Activated T-cell treated with anti-CD3 and anti-CD28 coated beads, Interleukin-2, amount 50 U/mL, for 4 hours (primary cell): ENCODE data around the gene AK3. TPM values are rescaled to one million over a fixed set of nuclear protein-coding genes. Genes with fewer than 3 reads are reported as not detected.
"Not testable (repeated sequence)": the region's sequence is repeated elsewhere in the genome, so short reads cannot be mapped to it uniquely, and the experiment has no call there.

Experiments used
- ATAC-seq, 2 donors: fragments of 200-7000 bp; cut with Tn5 transposase; one replicate each; pipeline ENCODE4 v1.10.0; 2021
- DNase-seq: peaks from one replicate; pipeline ENCODE4 v3.0.0-alpha.2; 2020
- H3K27me3 Mint-ChIP-seq: one replicate; pipeline ENCODE4 v1.8.0; 2021; ENCODE audit warnings: low read depth, mixed read lengths
- H3K36me3 Mint-ChIP-seq: one replicate; pipeline ENCODE4 v1.8.0; 2022; ENCODE audit warnings: mixed read lengths; ENCODE audit not compliant: insufficient read depth
- H3K4me1 Mint-ChIP-seq: one replicate; pipeline ENCODE4 v1.8.0; 2021; ENCODE audit warnings: low read depth, mixed read lengths
- H3K4me3 Mint-ChIP-seq: one replicate; pipeline ENCODE4 v1.8.0; 2021; ENCODE audit warnings: mild to moderate bottlenecking, moderate library complexity, mixed read lengths
- H3K9me3 Mint-ChIP-seq: one replicate; pipeline ENCODE4 v1.8.0; 2021; ENCODE audit warnings: mixed read lengths
- total RNA-seq, 3 donors: library from RNA; stranded (reverse); gene quantifications; one replicate each; pipeline ENCODE4 v1.2.1, GENCODE V29; 2021

The AK3 gene
- total RNA-seq, 3 donors from 2014 or later, result 14.7 to 21.3 (median 17.3) TPM

- DNase-seq, result no peak
- peak overlapping the region; percentile 3 for H3K4me3 Mint-ChIP-seq
- no peaks in the 10 kb centered on the region for H3K9me3 Mint-ChIP-seq
- H3K36me3 Mint-ChIP-seq, result no peaks in the 10 kb centered on the region
- ATAC-seq, result peak; percentile 24 to 29
- peaks cover 8% of the 10 kb centered on the region for H3K27me3 Mint-ChIP-seq
- peaks cover 5% of the 10 kb centered on the region for H3K4me1 Mint-ChIP-seq
Measured at GRCh38 chr9:4762886-4763541, 22.0 kb upstream of the AK3 start.

GRCh38 chr9:4762108-4762885, 21.3 kb upstream of the AK3 start:
- H3K27me3 Mint-ChIP-seq, result peaks cover 8% of the 10 kb centered on the region
- H3K4me3 Mint-ChIP-seq, result peak overlapping the region; percentile 3
- peaks cover 5% of the 10 kb centered on the region for H3K4me1 Mint-ChIP-seq
- ATAC-seq (peak; percentile 71 to 72), DNase-seq (peak; percentile 77)
- no peaks in the 10 kb centered on the region for H3K36me3 Mint-ChIP-seq
- no peaks in the 10 kb centered on the region for H3K9me3 Mint-ChIP-seq

- no peak overlapping the region for H3K4me3 Mint-ChIP-seq
- H3K4me1 Mint-ChIP-seq, result peaks cover 5% of the 10 kb centered on the region
- no peaks in the 10 kb centered on the region for H3K36me3 Mint-ChIP-seq
- ATAC-seq, result no peak
- peaks cover 8% of the 10 kb centered on the region for H3K27me3 Mint-ChIP-seq
- no peaks in the 10 kb centered on the region for H3K9me3 Mint-ChIP-seq
- DNase-seq, result no peak
Measured at GRCh38 chr9:4760122-4760521, 19.1 kb upstream of the AK3 start.

GRCh38 chr9:4756420-4756819, 15.4 kb upstream of the AK3 start:
- Mint-ChIP-seq H3K36me3 (no peaks in the 10 kb centered on the region), H3K9me3 (no peaks in the 10 kb centered on the region), H3K27me3 (peaks cover 4% of the 10 kb centered on the region), H3K4me1 (no peaks in the 10 kb centered on the region), H3K4me3 (no peak overlapping the region)
- DNase-seq, result no peak
- no peak for ATAC-seq

GRCh38 chr9:4755026-4755609, 14.1 kb upstream of the AK3 start:
- peaks cover under 1% of the 10 kb centered on the region for H3K27me3 Mint-ChIP-seq
- ATAC-seq, result no peak
- no peak overlapping the region for H3K4me3 Mint-ChIP-seq

GRCh38 chr9:4754530-4754929, 13.5 kb upstream of the AK3 start:
- H3K4me3 Mint-ChIP-seq, DNase-seq, ATAC-seq, H3K4me1 Mint-ChIP-seq, H3K9me3 Mint-ChIP-seq, H3K36me3 Mint-ChIP-seq, H3K27me3 Mint-ChIP-seq: not testable (repeated sequence)

More at GRCh38 chr9:4755026-4755609, 14.1 kb upstream of the AK3 start:
- no peak for DNase-seq
- Mint-ChIP-seq H3K36me3 (no peaks in the 10 kb centered on the region), H3K9me3 (no peaks in the 10 kb centered on the region), H3K4me1 (no peaks in the 10 kb centered on the region)

- ATAC-seq, result no peak
- no peak for DNase-seq
- Mint-ChIP-seq H3K9me3 (no peaks in the 10 kb centered on the region), H3K27me3 (no peaks in the 10 kb centered on the region), H3K4me3 (no peak overlapping the region), H3K4me1 (peaks cover 17% of the 10 kb centered on the region), H3K36me3 (no peaks in the 10 kb centered on the region)
Measured at GRCh38 chr9:4750023-4750673, 9.1 kb upstream of the AK3 start.

- DNase-seq, result no peak
- H3K36me3 Mint-ChIP-seq, result no peaks in the 10 kb centered on the region
- no peaks in the 10 kb centered on the region for H3K27me3 Mint-ChIP-seq
- H3K4me3 Mint-ChIP-seq, result no peak overlapping the region
- H3K9me3 Mint-ChIP-seq, result no peaks in the 10 kb centered on the region
- H3K4me1 Mint-ChIP-seq, result peaks cover 20% of the 10 kb centered on the region
- ATAC-seq, result no peak
Measured at GRCh38 chr9:4748612-4749011, 7.6 kb upstream of the AK3 start.

GRCh38 chr9:4746278-4747030, 5.5 kb upstream of the AK3 start:
- Mint-ChIP-seq H3K4me3 (no peak overlapping the region), H3K9me3 (no peaks in the 10 kb centered on the region), H3K4me1 (peaks cover 28% of the 10 kb centered on the region), H3K27me3 (no peaks in the 10 kb centered on the region), H3K36me3 (no peaks in the 10 kb centered on the region)
- peak; percentile 35 to 39 for ATAC-seq
- DNase-seq, result no peak

GRCh38 chr9:4743131-4743875, 2.3 kb upstream of the AK3 start:
- Mint-ChIP-seq H3K36me3 (no peaks in the 10 kb centered on the region), H3K4me3 (peak overlapping the region; percentile 4), H3K9me3 (no peaks in the 10 kb centered on the region), H3K27me3 (no peaks in the 10 kb centered on the region), H3K4me1 (peaks cover 44% of the 10 kb centered on the region)
- ATAC-seq, result no peak
- DNase-seq, result no peak

GRCh38 chr9:4742246-4742645, 1.2 kb upstream of the AK3 start:
- ATAC-seq, result no peak
- H3K4me1 Mint-ChIP-seq, result peaks cover 49% of the 10 kb centered on the region
- H3K36me3 Mint-ChIP-seq, result no peaks in the 10 kb centered on the region
- no peaks in the 10 kb centered on the region for H3K9me3 Mint-ChIP-seq
- DNase-seq, result no peak
- no peaks in the 10 kb centered on the region for H3K27me3 Mint-ChIP-seq
- peak overlapping the region; percentile 93 for H3K4me3 Mint-ChIP-seq

- no peaks in the 10 kb centered on the region for H3K36me3 Mint-ChIP-seq
- peak overlapping the region; percentile 93 for H3K4me3 Mint-ChIP-seq
- H3K9me3 Mint-ChIP-seq, result no peaks in the 10 kb centered on the region
- no peaks in the 10 kb centered on the region for H3K27me3 Mint-ChIP-seq
- H3K4me1 Mint-ChIP-seq, result peaks cover 44% of the 10 kb centered on the region
- no peak for DNase-seq
- ATAC-seq, result peak in 1 of 2 donors; percentile 6
Measured at GRCh38 chr9:4741365-4742089, 525 bp upstream of the AK3 start.

GRCh38 chr9:4740388-4740637, 689 bp downstream of the AK3 start:
- no peak for ATAC-seq
- H3K9me3 Mint-ChIP-seq, result no peaks in the 10 kb centered on the region
- no peaks in the 10 kb centered on the region for H3K27me3 Mint-ChIP-seq

More at GRCh38 chr9:4740388-4740637, 689 bp downstream of the AK3 start:
- no peak for DNase-seq
- Mint-ChIP-seq H3K4me1 (peaks cover 40% of the 10 kb centered on the region), H3K36me3 (no peaks in the 10 kb centered on the region), H3K4me3 (peak overlapping the region; percentile 93)
